OCI-M2 (cell line): ENCODE data around the gene ARHGAP10.

ENCODE experiments used
- DNase-seq: peaks from one replicate; lab custom pipeline; 2025; ENCODE audit not compliant: unreplicated experiment; lab: John Stamatoyannopoulos, UW

ARHGAP10 gene

GRCh38 chr4:147844781-147845180 lies 112.9 kb downstream of the ARHGAP10 start:
- DNase-seq = no peak

- DNase-seq = no peak
These were observed 114.6 kb downstream of the ARHGAP10 start for GRCh38 chr4:147846318-147847155.

DNA sequence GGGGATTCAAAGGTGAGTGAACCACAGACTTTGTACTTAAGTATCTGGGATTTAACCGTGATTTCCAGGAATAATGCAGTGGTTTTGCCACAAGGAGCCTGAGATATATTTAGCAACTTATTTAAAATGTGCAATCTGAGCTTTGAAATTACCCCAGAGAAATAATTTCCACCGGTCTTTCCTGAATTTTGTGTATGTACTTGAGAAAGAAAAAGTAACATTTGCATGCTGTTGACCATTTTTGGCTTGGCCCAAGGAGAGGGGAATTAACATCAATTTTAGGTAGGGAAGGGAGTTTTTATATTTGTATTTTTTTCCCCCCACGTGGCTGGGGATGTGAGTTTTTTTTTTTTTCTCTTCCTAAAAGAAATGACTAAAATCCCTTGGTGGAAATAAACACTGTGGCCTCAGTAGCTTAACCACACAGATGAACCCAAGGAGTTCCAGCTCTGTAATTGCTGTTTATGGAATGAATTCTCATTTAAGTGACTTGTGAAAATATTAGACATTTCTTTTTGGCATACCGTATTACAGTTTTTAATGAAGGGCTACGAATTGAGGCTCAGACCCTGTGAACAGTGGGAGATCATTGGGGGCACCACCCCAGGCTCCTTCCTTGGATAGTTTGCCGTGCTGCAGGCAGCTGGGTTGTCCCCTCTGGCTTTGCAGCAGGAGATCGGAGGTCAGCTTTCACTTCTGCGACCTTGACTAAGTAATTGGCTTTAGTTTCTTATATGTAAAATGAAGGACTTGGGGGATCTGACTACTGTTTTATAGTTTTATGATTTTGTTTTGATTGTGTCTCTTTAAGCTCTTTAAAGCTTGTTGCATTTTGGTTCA lies 116.1 kb downstream of the ARHGAP10 start:
- no peak for DNase-seq

GRCh38 chr4:147848634-147849033 lies 116.7 kb downstream of the ARHGAP10 start:
- no peak for DNase-seq

GRCh38 chr4:147851135-147851534 lies 119.2 kb downstream of the ARHGAP10 start:
- DNase-seq = no peak

GRCh38 chr4:147853706-147854105 lies 121.8 kb downstream of the ARHGAP10 start:
- no peak for DNase-seq

DNA sequence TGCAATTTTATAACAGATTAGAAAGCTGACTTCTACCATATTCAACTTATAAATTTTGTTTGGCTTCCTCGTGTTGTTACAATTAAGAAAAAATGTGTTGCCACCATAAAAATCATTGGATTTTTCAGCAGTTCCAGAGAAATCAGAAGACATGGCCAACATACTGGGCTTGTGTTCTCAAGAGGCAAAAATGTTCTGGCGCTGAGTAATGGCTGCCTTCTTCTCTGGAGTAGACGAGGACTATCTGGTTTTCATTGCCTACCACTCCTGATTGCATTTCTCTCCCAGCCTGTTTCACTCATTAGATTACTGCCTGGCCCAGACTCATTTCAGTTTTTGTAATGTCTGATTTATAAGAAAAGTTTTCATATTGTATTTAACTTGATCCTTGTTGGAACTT lies 122.3 kb downstream of the ARHGAP10 start:
- DNase-seq = no peak

- no peak for DNase-seq
These were observed 123.7 kb downstream of the ARHGAP10 start for GRCh38 chr4:147855571-147856009.

DNA sequence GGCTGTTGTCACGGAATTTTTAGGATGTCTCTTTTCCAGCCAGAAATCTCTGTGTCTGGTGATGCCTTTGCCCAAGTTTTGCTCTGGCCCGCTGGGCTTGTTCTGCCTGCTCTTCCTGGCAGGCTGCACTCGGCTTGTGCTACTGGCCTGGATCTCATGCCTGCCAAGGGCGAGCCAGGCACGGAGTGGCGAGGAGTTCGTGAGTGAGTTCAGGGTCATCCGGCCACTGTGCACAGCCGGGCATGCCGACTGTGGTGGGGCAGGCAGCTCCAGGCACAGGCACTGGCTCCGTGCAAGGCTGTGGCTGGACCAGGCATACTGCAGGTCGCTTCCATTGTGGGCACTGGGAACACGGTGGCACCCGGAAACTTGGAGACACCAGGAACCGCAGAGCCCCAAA lies 129.1 kb downstream of the ARHGAP10 start:
- DNase-seq = no peak

DNA sequence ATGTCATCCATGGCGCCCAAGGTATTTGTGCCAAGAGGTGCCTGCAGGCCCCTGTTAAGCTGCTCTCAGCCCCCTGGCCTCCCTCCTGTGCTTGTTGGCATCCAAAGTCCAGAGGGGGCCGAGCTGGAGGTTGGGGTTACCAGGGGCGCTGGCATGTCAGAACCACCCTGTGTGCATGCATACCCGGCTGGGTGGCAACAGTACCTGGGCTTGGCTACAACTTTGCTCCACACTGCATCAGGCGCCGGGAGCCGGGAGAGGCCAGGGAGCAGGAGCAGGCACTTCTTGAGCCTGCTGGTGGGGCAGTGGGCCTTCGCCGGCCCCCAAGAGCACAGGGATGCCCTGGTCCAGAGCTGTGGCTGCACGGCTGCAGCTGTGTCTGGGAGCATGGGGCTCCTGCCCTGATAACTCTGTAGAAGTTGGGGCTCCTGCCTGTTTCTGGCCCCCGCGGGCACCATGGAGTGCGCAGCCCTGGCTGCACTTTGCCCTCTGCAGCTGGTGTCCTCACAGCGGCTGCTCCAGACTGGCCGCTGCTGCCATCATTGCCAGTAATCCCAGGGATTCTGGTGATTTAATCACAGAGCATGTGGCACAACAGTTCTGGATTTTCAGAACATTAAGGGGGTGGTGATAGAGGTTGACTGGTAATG lies 130.3 kb downstream of the ARHGAP10 start:
- no peak for DNase-seq

DNA sequence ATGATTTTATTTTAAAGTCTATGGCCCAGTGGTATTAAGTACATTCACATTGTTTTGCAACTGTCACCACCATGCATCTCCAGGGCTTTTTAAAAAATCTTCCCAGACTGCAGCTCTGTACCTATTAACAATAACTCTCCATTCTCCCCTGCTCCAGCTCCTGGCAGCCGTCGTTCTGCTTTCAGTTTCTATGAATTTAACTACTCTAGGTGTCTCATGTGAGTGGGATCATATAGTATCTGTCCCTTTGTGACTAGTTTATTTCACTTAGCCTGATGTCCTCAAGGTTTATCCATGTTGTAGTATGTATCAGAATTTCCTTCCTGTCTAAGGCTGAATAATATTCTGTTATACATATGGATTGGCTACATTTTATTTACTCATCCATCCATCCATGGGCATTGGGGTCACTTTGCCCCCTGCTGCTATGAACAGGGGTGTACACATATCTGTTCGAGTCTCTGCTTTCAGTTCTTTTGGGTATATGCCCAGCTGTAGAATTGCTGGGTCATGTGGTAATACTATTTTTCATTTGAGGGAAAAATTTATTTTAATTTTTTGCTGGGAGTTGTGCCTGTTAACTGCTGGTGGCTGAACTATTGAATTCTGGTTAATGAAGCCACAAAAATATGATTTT lies 131.3 kb downstream of the ARHGAP10 start:
- no peak for DNase-seq

DNA sequence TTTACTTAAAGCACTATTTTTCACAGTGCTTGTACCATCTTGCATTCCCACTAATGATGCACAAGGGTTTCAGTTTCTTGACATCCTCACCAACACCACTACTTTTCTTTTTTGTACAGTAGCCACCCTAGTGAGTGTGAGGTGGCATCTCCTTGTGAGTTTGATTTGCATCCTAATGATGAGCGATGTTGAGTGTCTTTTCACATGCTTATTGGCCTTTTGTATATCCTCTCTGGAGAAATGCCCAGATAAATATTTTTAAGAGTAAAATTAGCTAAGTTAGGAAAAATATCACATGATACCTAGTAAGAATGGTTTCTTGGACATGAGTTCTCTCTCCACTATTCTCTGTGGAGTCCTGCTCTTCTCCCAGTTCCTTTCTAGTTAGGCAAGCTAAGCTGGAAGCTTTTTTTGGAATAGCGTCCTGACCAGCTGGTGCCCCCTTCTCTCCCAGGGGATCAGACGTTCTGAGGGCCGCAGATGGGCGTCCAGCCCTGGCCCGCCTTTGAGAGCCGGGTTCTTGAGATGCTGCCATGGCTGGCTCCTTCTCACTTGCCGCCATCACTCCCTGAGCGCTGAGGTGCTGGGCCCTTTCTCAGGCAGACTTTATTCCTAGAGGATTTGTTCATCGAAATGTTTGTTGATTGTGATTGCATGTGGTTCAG lies 132.1 kb downstream of the ARHGAP10 start:
- DNase-seq = no peak

- no peak for DNase-seq
These were observed 132.7 kb downstream of the ARHGAP10 start for GRCh38 chr4:147864607-147865006.

DNA sequence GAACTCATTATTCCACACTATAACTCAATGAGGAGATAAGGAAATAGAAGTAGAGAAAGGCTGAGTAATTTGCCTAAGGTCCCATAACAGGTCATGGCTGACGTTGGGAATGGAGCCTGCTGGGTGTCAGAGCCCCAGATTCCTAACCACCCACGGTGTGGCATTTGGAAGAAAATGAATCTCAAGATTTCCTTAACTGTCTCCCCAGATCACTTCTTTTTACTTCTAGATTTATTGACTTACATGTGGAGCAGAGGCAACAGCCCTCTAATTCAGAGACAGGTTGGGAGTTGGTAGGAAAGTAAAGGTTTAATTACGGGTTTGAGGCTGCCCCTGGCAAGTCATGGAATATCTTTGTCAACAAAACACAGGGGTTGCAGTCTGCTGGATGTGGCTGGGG lies 134.0 kb downstream of the ARHGAP10 start:
- no peak for DNase-seq

GRCh38 chr4:147866532-147867271 lies 134.8 kb downstream of the ARHGAP10 start:
- peak; percentile 64 for DNase-seq

DNA sequence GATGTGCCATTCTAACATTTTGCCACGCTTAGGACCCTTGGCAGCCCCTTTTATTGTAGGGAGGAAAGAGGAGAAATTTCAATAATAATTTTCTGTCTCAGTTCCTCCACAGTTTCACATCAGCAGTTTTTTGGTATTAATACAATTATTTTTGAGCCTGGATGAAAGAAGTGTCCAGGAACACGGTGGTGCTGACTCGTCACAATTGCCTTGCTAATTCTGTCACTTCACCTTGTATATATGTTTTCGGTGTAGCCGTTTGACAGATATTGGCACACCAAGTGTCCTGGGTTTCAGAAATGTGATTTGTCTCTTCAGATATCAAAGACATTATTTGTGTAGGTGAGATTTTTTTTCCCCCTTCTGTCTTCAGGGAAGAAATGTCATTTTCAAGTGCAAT lies 142.2 kb downstream of the ARHGAP10 start:
- no peak for DNase-seq

- no peak for DNase-seq
These were observed 145.5 kb downstream of the ARHGAP10 start for GRCh38 chr4:147877308-147877771.

- no peak for DNase-seq
These were observed 147.8 kb downstream of the ARHGAP10 start for GRCh38 chr4:147879676-147880075.

DNA sequence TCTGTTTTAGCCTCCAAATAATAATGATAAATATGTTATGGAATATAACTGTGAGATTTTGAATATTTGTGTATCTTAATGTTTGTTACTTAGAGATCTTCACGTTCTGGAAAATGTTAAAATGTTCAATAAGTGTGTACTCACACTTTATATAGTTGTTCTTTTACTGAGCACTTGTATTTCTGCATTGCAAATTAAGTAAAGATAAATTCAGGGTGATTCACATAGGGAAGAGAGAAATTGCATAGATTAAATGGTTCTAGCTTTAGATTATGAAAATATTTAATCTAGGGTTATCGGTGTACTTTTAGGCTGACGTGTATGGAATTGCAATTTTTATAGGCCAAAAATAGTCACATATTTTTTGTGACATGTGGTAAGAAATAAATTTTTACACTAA lies 148.6 kb downstream of the ARHGAP10 start:
- no peak for DNase-seq

DNA sequence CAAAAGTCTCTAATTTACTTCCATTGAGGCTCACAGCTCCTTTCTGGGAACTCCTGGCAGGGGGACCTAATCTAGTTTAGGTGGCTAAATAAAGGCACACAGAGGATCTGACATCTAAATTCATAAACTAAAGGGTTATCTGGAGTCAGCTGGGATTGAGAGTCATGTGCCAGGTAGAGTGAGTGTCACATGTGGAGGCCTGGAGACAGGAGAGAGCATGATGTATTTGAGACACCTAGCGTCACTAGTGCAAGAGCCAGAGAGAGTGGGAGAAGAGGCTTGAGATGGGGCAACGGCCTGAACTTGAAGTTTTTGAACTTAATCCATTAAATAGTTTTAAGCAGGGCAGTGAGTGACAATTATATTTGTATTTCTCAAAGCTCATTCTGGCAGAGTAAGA lies 152.6 kb downstream of the ARHGAP10 start:
- DNase-seq = no peak
